GM20000 (cell line): ENCODE data around the gene ITPR2.
A peak's percentile ranks its signal among the peaks of the same experiment; 100 is the strongest.
"Not testable (repeated sequence)": the region's sequence is repeated elsewhere in the genome, so short reads cannot be mapped to it uniquely, and the experiment has no call there.

ENCODE experiments used
- DNase-seq: peaks from one replicate; pipeline ENCODE4 v3.0.0; 2012; ENCODE audit warnings: low spot score
- TF ChIP-seq, protein P1 (sequence below): IDR thresholded peaks from 2 replicates; pipeline ENCODE4 v1.5.1; 2012; ENCODE audit warnings: mild to moderate bottlenecking, control low read depth; ENCODE audit errors: extremely low read depth, missing control alignments

ITPR2 gene

GRCh38 chr12:26434299-26435068 is 398.5 kb downstream of the ITPR2 start:
- DNase-seq = peak; percentile 17
- TF ChIP-seq, protein P1, sequence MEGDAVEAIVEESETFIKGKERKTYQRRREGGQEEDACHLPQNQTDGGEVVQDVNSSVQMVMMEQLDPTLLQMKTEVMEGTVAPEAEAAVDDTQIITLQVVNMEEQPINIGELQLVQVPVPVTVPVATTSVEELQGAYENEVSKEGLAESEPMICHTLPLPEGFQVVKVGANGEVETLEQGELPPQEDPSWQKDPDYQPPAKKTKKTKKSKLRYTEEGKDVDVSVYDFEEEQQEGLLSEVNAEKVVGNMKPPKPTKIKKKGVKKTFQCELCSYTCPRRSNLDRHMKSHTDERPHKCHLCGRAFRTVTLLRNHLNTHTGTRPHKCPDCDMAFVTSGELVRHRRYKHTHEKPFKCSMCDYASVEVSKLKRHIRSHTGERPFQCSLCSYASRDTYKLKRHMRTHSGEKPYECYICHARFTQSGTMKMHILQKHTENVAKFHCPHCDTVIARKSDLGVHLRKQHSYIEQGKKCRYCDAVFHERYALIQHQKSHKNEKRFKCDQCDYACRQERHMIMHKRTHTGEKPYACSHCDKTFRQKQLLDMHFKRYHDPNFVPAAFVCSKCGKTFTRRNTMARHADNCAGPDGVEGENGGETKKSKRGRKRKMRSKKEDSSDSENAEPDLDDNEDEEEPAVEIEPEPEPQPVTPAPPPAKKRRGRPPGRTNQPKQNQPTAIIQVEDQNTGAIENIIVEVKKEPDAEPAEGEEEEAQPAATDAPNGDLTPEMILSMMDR = peak; percentile 35

DNA sequence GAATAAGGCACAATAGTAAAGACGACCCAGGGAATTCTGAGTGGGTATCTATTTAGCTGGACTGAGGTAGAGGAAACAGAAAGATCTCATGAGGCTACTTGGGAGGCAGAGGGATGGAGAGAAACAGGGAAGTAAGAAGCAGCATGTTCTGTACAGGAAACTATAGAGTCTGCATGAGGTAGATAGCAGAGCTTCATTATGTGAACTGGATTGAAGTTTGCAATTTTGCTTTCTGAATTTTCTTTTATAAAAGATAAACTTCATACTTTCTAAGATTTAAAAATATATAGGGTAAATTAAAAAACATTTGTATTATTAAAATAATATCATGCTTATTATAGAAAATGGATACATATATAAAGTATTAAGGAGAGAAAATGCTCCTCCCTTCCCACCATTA is 399.3 kb downstream of the ITPR2 start:
- not testable (repeated sequence) for DNase-seq

DNA sequence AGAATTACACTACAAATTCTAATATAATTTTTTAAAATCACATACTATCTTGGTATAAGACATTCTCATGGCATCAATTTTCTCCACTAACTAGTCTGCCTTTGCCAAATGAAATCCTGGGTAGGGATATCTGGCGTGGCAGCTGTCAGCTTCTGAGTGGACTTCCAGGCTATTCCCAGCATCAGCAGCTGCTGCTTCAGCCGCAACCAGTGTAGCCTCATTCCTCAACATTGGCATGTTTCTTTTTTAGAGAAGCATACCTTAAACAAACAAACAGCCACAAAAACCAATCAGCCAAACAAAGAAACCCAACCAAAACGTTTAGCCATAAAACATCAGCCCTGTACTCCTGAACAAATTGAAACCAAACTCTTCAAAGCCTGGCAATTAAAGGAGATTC is 401.8 kb downstream of the ITPR2 start:
- TF ChIP-seq, protein P1 = no peak
- DNase-seq = no peak

GRCh38 chr12:26430596-26430995 is 402.4 kb downstream of the ITPR2 start:
- DNase-seq = not testable (repeated sequence)

GRCh38 chr12:26429070-26429691 is 403.8 kb downstream of the ITPR2 start:
- no peak for DNase-seq
- TF ChIP-seq, protein P1 = no peak

DNA sequence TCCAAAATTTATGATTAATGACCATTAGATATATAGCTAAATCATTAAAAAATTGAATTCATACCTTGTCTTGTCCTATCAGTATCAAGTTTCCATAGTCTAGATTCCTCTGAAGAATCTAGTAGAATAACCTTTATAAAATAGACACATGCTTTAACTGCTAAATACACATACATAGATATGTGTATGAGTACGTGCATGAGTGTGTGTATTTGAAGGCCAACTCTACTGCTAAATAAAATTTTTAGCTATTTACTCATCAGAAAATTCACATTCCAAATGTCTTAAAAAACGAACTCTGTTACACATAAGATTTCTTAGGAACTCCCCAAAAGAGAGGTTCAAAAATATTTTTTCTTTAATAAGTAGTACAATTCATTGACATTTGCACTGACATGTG is 404.6 kb downstream of the ITPR2 start:
- TF ChIP-seq, protein P1 = no peak
- no peak for DNase-seq

- no peak for DNase-seq
- TF ChIP-seq, protein P1 = no peak
These were observed 406.3 kb downstream of the ITPR2 start for GRCh38 chr12:26426652-26427051.

DNA sequence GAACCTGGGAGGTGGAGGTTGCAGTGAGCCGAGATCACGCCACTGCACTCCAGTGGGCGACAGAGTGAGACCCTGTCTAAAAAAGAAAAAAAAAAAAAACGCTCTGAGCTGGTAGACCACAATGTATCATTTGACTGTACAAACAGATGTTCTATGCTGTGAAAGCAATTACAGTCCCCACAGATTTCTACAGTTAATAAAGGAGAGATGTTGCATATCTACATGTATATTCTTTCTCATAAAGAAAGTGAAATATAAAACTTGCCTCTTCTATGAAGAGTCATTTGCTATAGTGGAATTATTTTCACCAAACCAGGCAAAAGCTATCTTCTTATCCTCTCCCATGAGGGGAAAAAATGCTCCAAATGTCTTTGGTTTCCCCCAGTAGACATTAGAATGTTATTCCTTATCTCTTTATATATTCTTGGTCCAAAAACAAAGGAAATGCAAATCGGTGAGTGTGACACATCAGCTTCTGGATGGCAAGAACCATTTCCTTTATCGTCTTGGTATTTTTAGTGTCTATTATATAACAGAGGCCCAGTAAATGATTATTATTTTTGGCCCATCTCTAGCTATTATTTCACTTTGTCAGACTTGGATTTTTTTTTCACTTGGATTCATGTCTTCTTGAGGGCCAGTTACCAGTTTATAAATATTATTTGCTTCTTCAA is 407.3 kb downstream of the ITPR2 start:
- peak; percentile 15 for DNase-seq

More for the DNA sequence above, 407.3 kb downstream of the ITPR2 start:
- TF ChIP-seq, protein P1 = no peak
